Astrocyte of the cerebellum (primary cell): Measurements from ENCODE around the gene PLXNA2.

Experiments
- DNase-seq: peaks from one replicate; pipeline ENCODE4 v3.0.0-alpha.2; 2011; ENCODE audit warnings: low read depth
- H3K4me3 ChIP-seq: 2 replicates; pipeline ENCODE4 v1.5.1; 2011; ENCODE audit warnings: mild to moderate bottlenecking, low read depth, low read length, moderate library complexity
- in situ Hi-C: cut with HindIII; loops from 2 replicates; pipeline ENCODE4 v1.10.0; 2017; ENCODE audit warnings: low sequenced_read_pairs
- TF ChIP-seq, protein P1 (sequence below): IDR thresholded peaks from 2 replicates; pipeline ENCODE4 v1.5.1; 2012; ENCODE audit warnings: low read length, low read depth, moderate library complexity, mild to moderate bottlenecking; ENCODE audit errors: missing control alignments

PLXNA2 gene

DNA sequence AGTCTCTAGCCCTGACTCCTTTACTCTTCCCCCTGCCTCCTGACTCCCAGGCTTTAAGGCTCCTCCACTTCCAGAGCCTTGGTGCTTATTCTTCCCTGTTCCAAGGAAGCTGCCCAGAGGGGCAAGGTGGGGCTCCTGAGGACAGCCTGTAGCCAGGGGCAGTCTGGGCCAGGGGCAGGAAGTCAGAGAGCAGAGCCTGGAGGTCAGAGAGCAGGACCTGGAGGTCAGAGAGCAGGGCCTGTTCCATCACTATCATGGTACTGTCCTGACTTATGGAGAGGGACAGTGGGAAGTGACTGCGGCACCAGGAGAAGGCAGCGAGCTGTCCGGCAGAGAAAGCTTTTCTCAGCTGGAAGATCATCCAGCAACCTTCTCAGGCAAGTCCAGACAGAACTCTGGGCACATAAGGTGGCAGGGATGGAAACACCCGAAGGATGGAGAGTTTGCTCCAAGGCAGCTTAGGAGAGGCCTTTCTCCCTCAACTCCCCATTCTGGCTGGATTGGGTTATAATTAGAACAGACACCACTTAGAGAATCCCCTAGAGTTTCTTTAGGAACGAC lies 25.0 kb downstream of the PLXNA2 start:
- TF ChIP-seq, protein P1, sequence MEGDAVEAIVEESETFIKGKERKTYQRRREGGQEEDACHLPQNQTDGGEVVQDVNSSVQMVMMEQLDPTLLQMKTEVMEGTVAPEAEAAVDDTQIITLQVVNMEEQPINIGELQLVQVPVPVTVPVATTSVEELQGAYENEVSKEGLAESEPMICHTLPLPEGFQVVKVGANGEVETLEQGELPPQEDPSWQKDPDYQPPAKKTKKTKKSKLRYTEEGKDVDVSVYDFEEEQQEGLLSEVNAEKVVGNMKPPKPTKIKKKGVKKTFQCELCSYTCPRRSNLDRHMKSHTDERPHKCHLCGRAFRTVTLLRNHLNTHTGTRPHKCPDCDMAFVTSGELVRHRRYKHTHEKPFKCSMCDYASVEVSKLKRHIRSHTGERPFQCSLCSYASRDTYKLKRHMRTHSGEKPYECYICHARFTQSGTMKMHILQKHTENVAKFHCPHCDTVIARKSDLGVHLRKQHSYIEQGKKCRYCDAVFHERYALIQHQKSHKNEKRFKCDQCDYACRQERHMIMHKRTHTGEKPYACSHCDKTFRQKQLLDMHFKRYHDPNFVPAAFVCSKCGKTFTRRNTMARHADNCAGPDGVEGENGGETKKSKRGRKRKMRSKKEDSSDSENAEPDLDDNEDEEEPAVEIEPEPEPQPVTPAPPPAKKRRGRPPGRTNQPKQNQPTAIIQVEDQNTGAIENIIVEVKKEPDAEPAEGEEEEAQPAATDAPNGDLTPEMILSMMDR, result no peak
- DNase-seq, result no peak
- in situ Hi-C loops, result no loop called here
- H3K4me3 ChIP-seq, result no peak overlapping the region

DNA sequence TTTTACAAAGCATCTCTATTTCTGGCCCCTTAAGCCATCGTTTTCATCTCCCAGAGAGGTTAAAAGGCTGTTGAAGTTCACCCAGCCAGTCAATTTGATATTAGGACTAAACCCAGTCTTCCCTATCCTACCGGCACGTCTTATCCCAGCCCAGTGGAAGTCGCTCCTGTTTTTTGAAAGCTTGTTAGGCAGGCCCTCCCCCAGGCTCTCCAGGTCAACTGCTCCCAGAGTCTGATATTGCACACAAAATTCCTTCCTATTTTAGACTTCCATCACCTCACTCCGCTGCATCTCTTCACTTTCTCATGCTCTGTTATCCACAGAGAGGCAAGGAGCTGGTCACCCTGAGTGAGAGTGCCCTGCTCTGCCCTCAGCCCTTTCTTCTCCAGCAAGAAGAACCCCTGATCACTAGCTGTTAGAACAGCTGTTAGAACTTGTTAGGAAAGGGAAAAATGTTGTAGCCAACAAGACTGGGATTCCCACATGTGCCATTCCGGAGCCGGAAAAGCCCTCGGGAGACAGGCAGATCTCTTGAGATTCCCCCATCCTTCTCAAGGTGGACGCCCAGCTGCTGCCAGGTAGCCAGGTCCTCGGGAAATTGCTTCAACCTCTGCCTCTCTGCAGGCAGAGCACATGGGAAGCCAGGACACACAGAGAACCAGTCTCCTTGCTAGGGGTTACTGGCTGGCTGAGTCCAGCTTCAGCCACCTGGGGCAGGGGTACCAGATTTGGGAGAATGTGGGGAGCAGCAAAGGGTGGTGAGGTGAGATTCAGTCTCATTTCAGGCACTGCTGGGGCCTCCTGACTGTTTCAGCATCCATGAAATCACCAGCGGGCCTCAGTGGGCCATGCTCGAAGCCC lies 25.7 kb downstream of the PLXNA2 start:
- H3K4me3 ChIP-seq, result no peak overlapping the region
- DNase-seq, result no peak
- TF ChIP-seq, protein P1, result no peak
- in situ Hi-C loops, result no loop called here

DNA sequence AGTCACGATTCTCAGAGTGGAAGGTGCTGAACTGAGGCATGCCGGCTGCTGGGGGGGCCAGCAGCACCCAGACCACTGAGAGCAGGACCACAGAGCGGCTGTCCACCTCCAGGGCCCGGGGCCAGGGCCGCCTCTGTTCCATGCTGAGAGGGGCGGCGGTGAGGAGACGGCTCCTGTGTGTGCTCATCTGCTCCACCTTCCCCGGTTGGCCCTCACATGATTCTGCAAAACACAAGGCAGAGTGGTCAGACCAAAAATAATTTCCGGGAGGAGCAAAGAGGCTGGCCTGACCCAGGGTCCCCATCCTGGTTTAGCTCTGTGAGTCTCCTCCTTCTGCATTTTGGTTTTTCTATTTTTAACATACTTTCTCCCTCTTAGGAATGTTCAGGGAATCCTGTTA lies 26.4 kb downstream of the PLXNA2 start:
- DNase-seq, result no peak
- H3K4me3 ChIP-seq, result no peak overlapping the region
- in situ Hi-C loops, result no loop called here
- TF ChIP-seq, protein P1, result no peak

DNA sequence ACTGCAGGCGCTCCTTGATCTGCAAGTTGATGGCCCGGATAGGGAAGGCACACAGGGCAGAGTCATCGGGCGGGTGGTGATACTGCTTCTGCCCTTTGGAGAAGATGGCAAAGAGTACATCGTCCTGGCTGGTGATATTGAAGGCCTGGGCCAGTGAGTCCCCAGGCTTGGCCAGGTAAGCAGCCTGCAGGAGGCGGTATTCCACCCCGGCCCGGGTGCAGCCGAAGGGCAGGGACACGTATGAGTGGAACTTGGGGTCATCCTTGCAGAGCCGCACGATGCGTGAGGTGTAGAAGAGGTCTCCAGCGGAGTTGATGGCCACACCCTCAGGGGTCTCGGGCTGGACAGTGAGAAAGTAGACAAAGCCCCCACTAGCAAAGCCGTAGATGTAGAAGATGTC lies 27.4 kb downstream of the PLXNA2 start:
- TF ChIP-seq, protein P1, result no peak
- DNase-seq, result no peak
- in situ Hi-C loops, result no loop called here
- H3K4me3 ChIP-seq, result no peak overlapping the region

DNA sequence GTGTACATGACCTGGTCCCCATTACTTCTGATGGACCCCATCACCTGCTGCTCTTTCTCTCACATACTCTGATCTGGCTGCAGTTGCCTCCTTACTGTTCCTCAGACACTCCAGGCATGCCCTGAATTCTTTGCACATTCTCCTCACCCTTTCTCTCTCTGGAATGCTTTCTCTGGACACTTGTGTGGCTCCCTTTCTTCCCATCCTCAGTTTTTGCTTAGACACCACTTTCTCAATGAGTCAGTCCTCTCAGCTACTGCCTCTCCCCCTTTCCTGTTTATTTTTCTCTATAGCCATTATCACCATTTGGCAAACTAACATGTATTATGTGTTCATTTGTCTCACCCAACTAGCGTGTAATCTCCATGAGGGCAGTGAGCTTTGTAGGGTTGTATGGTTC lies 28.1 kb downstream of the PLXNA2 start:
- in situ Hi-C loops, result no loop called here
- no peak overlapping the region for H3K4me3 ChIP-seq
- no peak for DNase-seq
- TF ChIP-seq, protein P1, result no peak

DNA sequence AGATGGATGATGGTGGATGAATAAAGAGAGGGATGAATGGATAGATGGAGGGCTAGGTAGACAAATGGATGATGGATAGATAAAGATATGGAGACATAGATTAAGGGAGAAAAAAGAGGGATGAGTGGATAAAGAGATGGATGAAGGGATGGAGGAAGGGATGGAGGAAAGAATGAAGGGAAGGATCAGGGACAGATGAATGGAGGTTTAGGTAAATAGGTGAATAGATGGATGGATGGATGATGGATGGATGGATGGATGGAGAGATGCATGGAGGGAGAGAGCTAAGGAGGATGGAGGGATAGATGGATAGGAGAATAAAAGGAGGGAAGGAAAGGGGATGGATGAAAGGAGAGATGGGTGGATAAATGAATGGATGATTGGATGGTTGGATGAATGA lies 28.8 kb downstream of the PLXNA2 start:
- no peak overlapping the region for H3K4me3 ChIP-seq
- in situ Hi-C loops, result no loop called here
- DNase-seq, result no peak
- TF ChIP-seq, protein P1, result no peak
